T-helper 1 cell treated with Interleukin-12 subunit alpha and Interleukin-12 subunit beta and Interleukin-4 antibody, amounts not matched to agents 30 ng/mL and 1 ng/mL, for 36 hours (primary cell): Measurements from ENCODE around the gene CDK14. TPM values are rescaled to one million over a fixed set of nuclear protein-coding genes. Genes with fewer than 3 reads are reported as not detected.

ENCODE experiments used
- intact Hi-C: fragments of 100-400 bp; cut with micrococcal nuclease; formaldehyde crosslinking; loops from one replicate; pipeline ENCODE4 v1.15.1; 2024
- total RNA-seq: library from RNA; stranded (reverse); gene quantifications from 2 replicates; pipeline ENCODE4 v1.2.3, GENCODE V29; 2022

CDK14 gene
- total RNA-seq, 1 donor from 2014 or later = 0.34 TPM

DNA sequence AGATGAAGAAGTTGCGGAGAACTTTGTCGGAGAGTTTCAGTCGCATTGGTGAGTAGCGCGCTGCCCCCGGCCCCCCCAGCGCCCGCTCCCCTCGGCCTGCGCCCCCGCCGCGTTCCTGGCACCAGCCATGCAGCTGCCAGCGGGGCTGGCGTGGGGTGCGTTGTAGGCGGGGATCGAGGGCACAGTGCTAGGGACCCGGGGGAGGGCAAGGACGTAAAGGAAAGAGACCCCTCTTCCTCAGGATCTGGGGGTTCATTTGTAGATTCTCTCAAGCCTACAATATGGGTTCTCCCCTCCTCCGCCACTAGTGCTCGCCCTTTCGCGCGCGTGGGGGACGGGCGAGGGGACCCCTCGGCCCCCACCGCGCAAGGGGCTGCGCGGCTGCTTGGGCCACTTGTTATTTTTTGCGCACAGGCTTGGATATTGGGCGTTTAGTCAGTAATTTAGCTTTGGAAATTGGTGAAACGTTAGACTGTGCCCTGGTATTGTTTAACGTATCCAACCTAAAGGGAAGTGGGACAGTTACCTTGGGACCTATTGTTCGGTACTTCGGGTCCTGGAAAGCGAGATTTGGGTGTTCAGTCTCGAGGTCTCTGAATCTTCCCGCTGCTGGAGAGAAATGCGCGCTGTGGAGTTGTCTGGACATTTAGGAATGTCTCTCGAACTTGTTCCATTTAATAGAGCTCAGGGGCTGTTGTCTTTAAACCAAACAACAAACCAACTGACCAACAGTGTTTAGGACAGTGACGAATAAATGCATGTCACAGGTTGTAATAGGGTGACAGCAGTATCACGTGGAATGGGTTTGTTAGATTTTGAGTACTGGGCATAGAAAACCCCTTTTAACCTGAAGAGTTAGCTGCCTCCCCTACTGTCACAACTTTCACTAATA is 796 bp downstream of the CDK14 start:
- intact Hi-C loops = loop anchor here (1.0 to 2.0 kb wide), 2 partner anchors 142 to 352 kb away; partner anchors contain the start of gene CFAP69

DNA sequence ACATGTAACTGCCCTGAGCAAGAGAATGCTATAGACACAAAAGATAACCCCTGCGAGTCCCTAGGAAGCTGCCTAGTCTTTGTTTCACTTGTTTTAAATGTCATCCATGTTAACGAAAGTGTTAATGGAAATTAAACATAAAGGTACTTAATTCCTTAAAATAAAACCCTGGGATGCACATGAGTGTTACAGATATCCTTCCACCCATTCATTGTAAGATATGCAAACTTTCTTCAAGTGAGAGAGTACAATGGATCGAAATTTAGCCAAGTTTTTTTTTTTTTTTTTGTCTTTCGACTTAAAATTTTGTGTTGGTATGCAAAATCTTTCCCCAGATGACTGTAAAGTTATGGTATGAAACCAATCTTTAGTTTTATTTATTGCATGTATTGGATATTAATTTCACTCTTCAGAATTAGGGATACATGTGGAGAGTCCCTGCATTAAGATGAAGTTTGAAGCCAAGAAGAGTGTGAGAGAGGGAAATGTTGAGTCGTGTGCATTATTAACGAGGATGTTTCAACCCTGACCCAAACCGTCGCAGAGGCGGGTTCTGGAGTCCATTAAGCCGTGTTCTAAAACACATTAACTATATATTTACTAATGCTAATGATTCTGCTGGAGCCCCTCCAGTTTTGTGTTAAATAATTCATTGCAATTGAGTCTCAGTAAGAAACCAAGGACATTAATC is 1.6 kb downstream of the CDK14 start:
- intact Hi-C loops = loop anchor here (2.0 kb wide), 1 partner anchor 353 kb away; the partner anchor contains the start of gene CFAP69

DNA sequence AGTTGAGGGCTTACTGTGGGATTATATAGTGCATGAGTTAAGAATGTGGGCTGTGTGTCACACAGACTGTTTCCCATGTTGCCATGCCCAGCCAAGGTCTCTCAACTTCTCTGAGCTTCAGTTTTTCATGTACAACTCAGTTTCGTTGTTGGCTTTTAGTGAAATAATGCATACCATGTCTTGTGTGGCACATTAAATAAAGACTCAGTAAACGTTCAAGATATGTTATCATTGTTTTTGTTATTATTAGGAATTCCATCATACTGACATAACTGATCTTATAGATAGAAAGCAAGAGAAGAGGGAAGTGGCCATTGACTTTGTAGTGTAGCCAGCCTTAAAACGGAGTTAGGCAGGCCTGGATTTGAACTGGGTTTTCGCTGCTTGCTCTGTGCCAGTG is 2.9 kb downstream of the CDK14 start:
- intact Hi-C loops = no loop called here

GRCh38 chr7:90599892-90600555 is 3.9 kb downstream of the CDK14 start:
- intact Hi-C loops = no loop called here

- intact Hi-C loops = no loop called here
These were observed 6.2 kb downstream of the CDK14 start for GRCh38 chr7:90602303-90602702.

GRCh38 chr7:90603346-90603745 is 7.2 kb downstream of the CDK14 start:
- intact Hi-C loops = no loop called here

DNA sequence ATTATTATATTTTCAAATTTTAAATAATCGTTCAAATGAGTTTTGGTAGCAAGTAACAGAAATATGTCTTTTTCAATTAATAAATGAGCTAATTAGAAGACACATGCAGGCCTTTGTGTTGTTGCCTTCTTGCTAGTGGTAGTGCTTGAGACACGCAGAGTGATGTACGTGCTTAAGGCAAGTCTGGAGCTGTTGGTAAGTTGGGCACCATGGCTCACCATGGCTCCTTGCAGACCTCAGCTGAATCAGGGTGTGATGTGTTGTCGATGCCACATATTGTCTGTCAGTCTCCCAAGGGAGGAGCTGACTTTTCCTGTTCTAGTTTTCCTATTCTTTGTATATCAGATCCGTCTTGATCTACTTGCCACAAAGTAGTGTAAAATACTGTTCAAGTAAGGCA is 8.3 kb downstream of the CDK14 start:
- intact Hi-C loops = no loop called here

DNA sequence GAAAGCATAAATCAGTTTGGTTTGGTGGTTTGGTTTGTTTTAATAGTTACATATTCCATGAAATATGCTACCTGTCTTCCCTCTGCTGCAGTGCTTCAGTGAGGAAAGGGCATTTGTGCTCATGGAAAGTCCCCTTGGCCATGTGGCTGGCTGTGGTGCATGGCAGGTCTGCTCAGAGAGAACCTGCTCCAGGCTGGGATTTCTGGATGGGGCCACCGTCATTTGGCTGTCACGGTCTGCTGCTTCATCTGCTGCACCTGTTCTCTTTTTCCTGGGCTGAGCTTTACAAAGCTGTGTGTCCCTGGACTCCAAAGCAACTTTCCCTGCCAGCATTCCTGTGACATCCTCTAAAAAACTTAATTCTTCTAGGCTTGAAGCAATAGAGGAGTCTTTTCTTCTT is 8.9 kb downstream of the CDK14 start:
- intact Hi-C loops = no loop called here

- intact Hi-C loops = no loop called here
These were observed 11.1 kb downstream of the CDK14 start for GRCh38 chr7:90607196-90607595.

DNA sequence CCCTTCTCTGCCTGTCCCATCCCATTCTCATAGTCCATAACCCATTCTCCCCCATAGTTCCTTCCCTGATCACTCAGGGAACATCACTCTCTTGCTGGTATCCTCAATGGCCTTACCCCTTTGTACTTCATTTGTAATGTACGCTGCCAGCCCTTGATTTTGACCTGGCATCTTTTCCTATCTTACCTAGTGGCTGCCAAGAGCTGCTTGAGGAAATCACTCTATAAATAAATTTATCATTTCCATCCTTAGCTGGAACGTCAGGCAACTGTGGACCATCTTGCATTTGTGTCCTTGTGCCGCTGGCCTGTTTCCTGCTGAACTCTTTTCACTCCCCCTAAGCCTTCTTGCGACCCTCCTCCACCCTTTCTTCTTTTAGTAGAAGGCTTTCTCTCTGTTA is 14.0 kb downstream of the CDK14 start:
- intact Hi-C loops = no loop called here

DNA sequence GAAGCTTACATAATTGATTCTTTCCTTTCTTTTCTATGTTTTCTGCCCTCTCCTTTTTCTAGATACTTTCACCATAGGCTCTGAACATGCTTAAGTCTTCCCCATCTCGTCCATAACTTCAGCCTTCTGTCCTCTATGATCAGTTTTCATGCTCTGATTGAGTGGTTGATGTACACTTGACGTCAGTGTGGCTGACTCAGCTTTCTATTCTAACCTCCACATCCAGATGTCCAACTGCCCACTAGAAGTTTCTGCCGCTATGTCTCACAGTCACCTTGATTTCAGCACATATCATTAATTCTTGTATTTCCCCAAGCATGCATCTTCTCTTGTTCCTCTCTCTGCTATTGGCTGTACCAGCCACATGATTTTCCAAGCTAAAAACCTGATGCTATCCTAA is 15.0 kb downstream of the CDK14 start:
- intact Hi-C loops = no loop called here

- intact Hi-C loops = no loop called here
These were observed 17.0 kb downstream of the CDK14 start for GRCh38 chr7:90613088-90613498.

DNA sequence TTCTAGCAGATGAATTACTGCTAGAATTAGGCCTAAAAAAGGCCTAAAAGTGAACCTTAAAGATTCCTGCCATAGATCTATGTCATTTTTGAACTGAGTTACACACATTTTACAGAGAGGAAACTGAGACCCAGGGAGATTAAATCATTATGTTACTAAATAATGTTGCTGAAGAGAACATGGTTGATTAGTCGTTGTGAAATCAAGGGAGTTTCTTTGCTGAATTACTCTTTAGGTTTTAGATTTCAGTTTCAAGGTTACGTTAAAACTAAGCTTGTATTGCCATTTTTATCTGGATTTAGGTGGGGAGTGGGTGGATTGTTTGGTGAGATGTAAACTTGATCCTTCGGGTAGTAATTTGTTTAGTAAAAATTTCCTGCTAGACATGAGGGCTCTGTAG is 21.3 kb downstream of the CDK14 start:
- intact Hi-C loops = no loop called here

DNA sequence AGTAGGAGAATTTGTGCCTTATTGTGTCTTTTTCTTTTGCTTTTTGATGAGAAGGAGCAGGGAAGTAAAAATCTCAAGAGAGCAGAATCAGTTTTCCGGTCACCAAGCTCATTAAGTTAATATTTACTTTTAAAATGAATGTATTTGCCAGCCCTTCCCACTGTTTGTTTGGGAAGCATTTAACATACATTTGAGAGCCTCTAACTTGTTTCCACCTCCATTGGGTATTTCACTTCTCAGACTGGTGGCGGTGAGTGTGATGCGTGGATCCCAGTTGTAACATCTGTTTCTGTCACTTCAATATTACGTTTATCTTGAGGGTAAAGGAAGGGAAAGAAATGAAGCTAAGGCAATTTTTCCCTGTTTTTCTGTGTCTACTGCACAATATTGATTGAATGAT is 22.8 kb downstream of the CDK14 start:
- intact Hi-C loops = no loop called here

DNA sequence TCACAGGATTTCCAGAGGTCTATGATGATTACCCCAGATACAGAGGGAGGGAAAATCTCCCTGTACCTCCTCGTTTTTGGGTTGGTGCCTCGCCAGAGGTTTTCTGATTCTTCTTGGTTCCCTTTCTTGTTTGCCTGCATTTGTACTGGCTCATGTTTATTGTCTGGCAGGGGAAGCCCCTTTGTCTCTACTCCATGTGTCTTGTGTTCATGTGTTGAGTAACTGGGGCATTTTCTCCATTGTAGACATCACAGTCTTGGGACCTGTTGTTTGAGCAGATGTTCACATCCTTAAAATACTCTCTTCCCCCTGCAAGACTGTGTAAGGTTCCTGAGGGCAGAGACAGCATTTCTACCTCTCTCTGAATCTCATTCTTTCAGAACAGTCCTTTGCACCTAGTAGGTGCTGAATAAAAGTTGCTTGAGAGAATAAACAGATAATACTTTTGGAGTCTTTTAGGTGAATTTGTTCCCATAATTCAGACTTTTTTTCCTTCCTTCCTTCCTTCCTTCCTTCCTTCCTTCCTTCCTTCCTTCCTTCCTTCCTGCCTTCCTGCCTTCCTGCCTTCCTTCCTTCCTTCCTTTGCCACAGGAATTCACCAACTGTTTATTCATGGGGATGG is 25.1 kb downstream of the CDK14 start:
- intact Hi-C loops = no loop called here

DNA sequence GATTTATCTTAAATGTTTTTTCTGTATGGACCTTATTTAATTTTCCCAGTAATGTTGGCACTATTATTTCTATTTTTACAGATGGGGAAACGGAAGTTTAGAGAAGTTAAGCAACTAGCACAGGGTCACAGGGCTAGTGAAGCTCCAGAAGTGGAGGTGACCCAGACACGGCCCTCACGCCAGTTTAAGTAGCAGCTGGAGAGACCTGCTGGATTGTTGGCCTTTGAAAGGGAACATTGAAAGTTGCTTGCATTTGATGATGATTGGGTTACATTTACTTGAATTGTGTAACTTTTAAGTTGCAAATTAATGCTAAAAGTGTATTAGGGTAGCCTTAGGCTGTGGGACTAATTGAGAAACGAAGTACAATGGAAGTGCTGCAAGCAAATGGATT is 25.6 kb downstream of the CDK14 start:
- intact Hi-C loops = no loop called here

DNA sequence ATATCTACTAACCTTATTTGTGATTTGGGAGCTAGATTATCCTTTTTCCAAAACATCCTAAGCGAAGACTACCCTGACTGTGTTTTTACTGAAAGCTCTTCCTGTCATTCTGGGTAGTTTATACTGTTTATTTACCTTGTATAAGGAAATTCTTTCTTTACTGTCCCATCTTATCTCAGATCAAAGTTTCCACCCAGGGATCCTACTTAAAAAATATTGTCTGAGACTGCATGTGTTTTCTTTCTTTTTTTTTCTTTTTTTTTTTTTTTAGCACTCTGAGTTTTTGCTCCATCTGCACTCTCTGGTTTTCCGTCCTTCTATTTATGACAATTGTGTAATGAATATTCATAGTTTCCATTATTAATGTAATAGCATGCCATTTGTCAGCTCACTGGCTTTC is 26.5 kb downstream of the CDK14 start:
- intact Hi-C loops = no loop called here

DNA sequence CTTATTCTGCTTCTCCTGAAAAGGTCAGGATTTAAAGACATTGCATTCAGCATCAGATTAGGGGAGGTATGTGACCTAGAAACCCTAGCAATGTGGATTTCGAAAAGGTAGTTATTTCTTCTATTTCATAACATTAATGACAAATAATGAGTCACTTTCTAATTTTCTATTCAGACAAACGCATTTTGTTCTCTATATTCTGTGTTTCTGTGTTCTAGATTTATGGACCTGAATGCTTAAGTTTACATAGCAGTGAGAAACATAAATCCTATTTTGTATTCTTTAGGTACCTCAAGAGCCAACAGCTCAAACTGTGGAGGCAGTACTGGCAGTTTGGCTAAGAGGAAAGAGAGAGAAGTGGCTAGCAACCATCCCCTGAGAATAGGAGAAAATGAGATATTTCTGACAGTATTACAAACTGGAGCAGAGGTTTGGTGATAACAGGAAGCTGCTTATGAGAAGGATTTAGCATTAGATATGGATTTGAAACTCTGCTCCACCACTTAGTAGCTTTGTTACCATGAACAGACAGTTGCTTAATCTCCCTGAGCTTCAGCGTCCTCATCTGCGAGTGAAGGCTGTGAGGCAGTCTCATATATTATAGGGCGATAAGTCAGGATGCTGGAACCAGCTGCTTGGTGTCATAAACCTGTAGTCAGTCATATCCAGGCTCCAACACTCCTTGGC is 28.2 kb downstream of the CDK14 start:
- intact Hi-C loops = no loop called here

DNA sequence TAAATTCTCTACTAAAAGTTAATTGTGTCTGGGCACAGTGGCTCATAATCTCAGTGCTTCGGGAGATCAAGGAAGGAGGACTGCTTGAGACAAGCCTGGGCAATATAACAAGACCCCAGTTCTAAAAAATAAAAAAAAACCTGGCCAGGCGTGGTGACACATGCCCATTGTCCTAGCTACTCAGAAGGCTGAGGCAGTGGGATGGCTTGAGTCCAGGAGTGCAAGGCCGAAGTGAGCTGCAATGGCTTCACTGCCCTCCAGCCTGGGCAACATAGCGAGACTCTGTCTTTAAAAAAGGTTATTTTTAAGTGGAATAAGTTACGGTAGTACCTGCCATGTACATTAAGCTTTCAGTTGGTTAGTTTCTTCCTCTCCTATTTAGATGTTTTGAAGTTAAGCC is 28.9 kb downstream of the CDK14 start:
- intact Hi-C loops = no loop called here

DNA sequence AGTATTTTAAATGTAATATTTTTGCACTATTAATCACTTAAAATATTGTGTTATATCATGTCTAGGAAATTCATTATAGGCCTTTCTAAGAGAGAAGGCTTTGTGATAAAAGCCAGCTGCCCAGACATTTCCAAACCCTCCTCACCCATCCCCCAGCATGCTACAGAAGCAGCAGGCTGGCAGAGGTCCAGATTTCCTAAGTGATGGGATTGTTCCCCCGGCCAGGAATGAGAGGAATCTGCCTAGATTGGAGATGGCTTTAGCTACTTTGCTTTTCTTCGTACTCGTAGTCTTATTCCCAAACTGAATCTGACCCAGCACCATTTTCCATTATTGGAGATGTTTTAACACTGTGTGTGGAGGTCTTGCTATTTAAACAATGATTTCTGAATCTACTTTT is 29.4 kb downstream of the CDK14 start:
- intact Hi-C loops = no loop called here

DNA sequence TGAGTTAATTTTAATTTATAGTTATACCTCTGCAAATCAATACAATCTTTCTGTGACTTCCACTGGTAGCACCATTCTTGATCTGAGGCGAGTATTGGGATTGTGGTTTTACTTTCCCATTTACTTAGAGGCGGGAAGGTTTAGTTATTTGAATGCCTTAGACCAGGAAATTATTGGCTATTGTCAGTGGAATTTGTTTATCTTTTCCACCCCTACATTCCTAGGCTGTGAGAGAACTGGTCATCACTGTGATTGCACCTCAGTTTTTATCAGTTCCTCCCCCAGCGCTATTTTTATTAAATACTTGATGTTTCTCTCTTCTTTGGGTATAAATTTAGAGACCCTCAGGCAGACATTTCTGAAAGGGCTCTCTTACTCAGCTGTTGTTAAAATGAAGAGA is 29.9 kb downstream of the CDK14 start:
- intact Hi-C loops = no loop called here
